GM19455 (cell line): ENCODE measurements around the gene ASB2.

ENCODE experiments used
- ATAC-seq: cut with Tn5 transposase; IDR thresholded peaks from one replicate; pipeline ENCODE4 v1.9.1; 2021; ENCODE audit not compliant: unreplicated experiment

ASB2 gene

GRCh38 chr14:94001016-94001415 is 24.6 kb upstream of the ASB2 start:
- no peak for ATAC-seq

- no peak for ATAC-seq
These were observed 23.9 kb upstream of the ASB2 start for GRCh38 chr14:94000267-94000666.

GRCh38 chr14:93999573-93999972 is 23.2 kb upstream of the ASB2 start:
- ATAC-seq, result no peak

GRCh38 chr14:93998871-93999403 is 22.6 kb upstream of the ASB2 start:
- ATAC-seq, result no peak

GRCh38 chr14:93997916-93998870 is 21.8 kb upstream of the ASB2 start:
- ATAC-seq, result no peak

- ATAC-seq, result no peak
These were observed 20.7 kb upstream of the ASB2 start, which contains the start of gene CCDC197 for GRCh38 chr14:93997082-93997481. Gene CCDC197 (plus strand): TSS chr14:93997301. CDS start chr14:93998132, 831 bp downstream.

- no peak for ATAC-seq
These were observed 19.8 kb upstream of the ASB2 start for GRCh38 chr14:93996130-93996695.

- no peak for ATAC-seq
These were observed 18.7 kb upstream of the ASB2 start for GRCh38 chr14:93994919-93995682.

- no peak for ATAC-seq
These were observed 17.0 kb upstream of the ASB2 start for GRCh38 chr14:93993382-93993781.

GRCh38 chr14:93991649-93992048 is 15.3 kb upstream of the ASB2 start:
- no peak for ATAC-seq

- no peak for ATAC-seq
These were observed 14.8 kb upstream of the ASB2 start for GRCh38 chr14:93991212-93991611.

GRCh38 chr14:93989939-93990338 is 13.6 kb upstream of the ASB2 start:
- ATAC-seq, result no peak

- no peak for ATAC-seq
These were observed 11.6 kb upstream of the ASB2 start for GRCh38 chr14:93987815-93988476.

GRCh38 chr14:93987376-93987775 is 11.0 kb upstream of the ASB2 start:
- ATAC-seq, result no peak

GRCh38 chr14:93986955-93987354 is 10.6 kb upstream of the ASB2 start:
- ATAC-seq, result no peak

GRCh38 chr14:93984987-93985410 is 8.6 kb upstream of the ASB2 start:
- no peak for ATAC-seq

GRCh38 chr14:93984070-93984469 is 7.7 kb upstream of the ASB2 start:
- no peak for ATAC-seq

- no peak for ATAC-seq
These were observed 6.0 kb upstream of the ASB2 start for GRCh38 chr14:93982230-93983007.

- no peak for ATAC-seq
These were observed 5.2 kb upstream of the ASB2 start for GRCh38 chr14:93981316-93982229.
